Measurements from ENCODE around the gene ARHGAP25.

ARHGAP25 gene

DNA sequence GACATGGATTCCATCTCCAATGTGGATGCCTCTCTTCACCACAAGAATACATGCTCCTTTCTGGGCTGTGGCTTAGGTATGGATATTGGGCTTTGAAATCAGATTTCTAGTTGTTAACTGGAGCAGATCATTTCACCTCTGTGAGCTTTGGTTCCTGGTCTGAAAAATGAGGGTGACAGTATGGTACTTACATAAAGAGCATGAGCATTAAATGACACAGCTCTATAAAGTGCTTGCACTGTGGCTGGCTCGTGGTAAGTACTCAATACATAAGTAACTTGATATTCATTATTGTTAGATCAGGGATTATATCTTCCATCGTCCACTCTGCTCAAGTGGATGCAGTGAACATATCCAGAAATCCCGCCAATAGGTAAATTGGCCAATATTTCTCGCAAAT is 33.4 kb downstream of the ARHGAP25 start:
- no peak for DNase-seq

DNA sequence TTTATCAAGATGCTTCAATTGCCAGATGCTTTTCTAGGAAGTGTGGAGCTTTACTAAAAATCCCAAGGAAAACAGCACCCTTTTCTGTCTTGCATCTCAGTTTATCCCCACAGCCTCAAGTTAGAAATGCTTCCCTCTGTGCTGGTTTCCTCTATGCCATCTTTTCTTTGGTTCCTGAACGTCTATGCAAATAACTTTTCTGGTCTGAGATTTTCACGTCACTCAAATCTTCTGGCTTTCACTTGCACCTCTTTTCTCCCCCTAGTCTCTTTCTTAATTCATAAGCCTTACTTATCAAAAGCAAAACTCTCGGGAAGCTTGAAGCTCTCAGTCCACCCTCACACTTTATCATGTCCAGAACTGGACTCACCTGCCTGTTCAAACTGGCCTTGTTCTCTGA is 33.9 kb downstream of the ARHGAP25 start:
- DNase-seq, result no peak

DNA sequence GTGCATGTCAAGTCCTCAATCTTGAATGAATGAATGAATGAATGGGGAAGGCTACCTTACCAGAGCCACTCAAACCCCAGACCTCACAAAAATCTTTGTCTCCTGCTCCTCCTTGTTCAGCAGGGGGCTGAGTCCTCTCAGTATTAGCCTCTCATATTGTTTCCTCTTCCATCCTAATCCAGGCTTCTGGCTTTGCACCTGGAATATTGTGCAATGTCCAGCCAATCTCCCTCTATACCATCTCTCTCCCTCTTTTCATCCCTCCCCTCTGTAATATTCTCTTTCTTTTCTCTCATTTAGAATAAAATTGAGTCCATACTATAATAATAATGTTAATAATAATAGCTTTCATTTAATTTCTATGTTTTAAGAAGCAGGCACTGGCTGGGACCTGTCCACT is 34.3 kb downstream of the ARHGAP25 start:
- no peak for DNase-seq

DNA sequence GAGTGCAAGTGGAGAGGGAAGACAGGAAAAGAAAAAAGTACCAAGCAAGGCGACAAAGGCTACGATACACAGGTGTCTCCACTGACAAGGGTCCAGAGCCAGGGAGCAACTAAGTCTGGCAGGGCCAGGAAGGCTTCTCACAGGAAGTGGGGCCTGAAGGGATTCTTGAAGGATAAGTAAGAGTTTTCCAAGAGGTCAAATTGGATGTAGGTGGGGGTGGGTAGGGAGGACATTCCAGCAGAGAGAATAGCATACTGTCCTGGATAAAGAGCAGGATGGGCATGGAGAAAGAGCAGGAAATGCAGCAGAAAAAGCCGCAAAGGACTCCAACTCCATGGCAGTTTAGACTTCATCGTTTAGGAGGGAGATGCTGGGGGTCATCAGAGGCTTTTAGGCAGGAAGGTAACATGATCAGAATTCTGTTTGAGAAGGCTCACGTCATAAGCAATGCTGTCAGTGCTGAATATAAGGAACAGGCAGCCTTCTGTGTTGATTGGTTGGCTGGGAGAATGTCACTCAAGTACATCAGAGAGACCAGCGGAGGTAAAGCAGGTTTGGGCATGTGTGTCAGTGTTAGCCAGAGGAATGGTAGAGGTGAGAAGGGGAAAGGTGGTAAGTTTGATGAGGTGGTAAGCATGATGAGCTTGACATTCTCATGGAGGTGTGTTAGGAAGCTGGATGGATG is 35.1 kb downstream of the ARHGAP25 start:
- no peak for DNase-seq

DNA sequence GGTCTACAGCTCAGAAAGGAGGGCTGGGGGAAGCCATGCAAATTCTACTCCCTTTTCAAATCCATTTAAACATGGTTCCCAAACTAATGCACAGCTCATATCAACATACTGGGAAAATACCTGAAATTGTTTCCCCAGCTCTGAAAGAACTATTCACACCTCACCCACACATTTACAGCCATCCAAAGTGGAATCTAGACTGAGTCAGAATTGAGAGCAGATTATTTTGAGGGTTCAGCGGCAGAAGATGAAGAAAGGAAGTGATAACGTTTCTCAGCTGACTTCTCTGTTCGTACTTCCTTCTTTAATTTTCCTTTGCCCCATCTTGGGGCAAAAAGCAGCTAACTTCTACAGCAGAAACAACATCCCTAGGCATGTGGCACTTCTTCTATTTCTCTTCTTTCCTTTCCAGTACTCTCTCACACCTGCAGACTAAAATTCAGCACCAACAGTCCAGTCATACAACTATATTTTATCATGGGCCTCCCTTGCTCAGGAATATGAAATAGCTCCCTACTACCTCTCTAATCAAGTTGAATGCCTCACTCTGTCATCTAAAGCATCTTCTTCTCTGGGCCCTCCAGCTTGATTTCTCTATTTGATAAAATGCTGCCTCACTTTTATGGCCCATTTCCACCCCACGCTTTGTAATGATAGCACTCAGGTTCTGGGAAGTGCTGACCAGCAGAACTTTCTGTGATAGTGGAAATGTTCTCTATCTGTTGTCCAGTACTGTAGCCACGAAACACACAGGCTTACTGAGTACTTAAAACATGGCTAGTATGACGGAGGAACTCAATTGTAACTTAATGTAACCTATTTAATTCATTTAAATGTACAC is 35.9 kb downstream of the ARHGAP25 start:
- no peak for DNase-seq

DNA sequence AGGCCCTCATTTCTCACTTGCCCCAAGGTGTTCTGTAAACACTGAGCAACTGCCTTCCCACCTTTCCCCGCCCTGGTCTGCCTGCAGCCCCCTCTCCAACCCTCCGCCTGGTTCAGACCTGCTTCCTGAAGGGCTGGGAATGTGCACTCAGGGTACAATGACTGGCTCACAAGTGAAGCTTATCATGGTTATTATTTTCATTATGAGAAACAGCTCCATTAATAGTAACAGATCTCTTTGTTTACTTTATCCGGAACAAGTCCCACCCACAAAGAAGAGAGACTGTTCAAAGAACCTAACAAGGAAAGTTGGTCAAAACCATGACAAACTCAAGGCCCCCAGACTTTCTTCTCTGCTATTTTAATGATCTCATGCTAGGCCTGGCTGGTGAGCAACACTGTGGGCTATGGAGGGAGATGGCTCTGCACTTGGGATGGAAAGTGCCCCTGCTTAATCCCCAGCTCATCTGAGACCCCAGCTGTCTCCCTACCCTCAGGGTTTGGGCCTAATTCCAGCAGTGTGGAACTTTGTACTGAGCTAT is 36.7 kb downstream of the ARHGAP25 start:
- DNase-seq, result no peak

DNA sequence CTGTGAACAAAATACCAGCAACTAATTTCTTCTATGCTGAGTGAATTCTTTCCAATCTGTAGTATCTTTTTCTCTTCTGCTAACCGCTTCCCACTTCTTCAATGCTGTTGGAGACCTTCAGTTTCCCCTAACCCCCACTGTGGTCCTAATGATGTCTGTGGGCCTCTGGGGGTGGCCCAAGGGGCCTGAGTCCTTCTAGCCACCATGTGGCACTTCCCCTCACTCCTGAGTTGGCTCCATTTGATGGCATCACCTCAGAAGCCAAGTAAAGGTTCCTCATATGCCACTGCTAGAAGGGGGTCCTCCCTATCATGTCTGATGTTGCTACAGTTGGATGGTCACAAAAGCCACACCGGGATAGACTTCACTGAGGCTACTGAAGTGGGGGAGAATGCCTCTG is 37.5 kb downstream of the ARHGAP25 start:
- no peak for DNase-seq

DNA sequence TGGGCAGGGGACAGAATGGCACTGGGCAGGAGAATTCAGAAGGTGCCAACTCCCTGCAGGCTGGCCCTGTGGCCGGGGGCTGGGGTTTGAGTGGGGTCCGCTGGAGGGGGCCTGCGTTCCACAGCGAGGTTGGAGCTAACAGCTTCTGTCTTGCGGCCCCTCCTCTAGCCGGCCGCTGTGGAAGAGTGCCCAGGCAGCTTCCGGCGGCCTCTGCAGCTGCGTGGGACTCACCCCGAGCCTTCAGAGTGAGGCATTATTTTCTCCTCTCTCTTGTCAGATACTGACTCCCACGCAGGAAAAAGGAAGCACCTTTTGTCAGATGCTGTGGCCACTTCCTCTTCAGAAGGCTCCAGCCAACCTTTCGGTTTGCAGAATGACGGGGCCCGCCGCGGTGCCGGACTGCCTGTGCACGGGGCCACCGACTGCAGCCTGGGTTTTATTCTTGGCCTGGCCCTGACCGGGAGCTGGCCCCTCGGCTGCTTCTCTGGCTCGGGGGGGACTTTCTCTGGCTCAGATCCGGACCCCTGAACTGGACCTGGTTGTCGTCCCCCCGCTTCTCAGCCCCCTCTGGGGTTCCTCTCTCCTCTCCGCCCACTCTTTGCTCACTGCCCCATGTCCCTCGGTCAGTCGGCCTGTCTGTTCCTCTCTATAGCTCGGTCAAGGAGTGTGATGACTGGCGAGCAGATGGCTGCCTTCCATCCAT is 40.1 kb downstream of the ARHGAP25 start:
- no peak for DNase-seq

DNA sequence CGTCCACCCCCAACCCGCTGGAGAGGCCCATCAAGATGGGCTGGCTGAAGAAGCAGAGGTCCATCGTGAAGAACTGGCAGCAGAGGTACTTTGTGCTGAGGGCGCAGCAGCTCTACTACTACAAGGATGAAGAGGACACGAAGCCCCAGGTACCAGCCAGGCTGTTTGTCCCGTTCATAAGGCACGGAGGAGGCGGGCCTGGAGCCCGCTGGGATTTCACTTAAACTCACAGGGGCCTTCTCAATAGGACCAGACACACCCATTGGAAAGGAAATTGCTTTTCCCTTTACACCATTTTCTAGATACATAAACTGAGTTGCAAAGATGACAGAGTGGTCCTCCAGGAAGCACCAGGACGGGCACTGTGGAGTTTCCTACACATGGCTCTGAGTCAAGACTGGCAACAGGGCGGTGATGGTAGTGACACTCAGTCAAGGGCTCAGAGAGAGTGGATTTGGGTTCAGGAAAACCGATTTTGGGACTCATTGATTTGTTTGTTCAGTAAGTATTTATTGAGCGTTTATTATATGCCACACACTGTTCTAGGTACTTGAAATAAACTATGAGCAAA is 40.7 kb downstream of the ARHGAP25 start:
- no peak for DNase-seq

DNA sequence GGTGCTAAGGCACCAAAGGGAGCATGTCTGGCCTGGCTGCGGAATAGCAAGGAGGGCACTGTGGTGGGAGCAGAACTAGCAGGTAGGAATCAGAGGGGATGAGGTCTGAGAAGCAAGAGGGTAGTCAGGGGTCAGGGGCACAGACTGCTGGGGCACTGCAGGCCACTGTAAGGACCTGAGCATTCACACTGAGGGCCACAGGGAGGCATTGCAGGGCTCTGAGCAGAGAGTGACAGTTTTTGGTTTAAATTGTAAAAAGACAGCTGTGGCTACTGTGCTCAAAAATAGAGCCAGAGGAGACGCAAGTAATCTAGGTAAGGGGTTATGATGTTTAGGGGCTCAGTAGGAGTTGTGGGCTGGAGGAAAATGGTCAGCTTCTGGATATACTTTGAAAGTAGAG is 41.5 kb downstream of the ARHGAP25 start:
- no peak for DNase-seq

DNA sequence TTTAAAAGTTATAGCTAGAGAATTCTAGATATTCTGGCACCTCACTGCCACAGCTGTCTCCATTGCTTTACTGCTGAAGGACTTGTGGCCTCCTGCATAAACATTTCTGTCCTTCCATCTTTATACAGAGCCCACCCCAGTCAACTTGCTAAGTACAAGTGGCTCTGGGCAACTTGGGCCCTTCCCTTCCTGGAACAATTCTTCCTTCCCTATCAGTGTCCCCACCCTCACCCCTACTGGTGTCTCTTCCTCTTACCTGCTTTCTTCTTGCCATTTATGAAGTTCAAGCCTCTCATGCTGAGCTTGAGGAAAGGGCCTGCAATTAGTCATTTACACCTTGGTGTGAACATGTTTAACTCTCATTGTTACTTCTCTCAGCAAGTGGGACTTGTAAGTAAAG is 45.0 kb downstream of the ARHGAP25 start:
- no peak for DNase-seq

DNA sequence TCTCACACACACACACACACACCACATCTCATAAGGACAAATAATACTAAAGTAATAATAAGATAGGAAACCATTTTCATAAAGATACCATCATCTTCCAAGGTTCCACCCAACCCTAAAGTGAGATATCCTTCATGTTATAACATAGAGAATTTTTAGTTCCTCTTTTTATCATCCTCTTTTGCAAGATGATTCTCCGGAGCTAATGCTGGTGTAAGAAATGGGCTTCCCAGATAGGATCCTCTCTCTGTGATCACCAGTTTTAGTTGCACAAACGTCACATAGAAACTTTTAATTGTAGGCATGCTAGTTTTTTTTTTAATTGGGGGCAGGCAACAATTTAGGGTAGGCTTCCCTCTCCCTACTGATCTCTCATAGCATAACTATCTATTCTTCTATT is 49.6 kb downstream of the ARHGAP25 start:
- no peak for DNase-seq

DNA sequence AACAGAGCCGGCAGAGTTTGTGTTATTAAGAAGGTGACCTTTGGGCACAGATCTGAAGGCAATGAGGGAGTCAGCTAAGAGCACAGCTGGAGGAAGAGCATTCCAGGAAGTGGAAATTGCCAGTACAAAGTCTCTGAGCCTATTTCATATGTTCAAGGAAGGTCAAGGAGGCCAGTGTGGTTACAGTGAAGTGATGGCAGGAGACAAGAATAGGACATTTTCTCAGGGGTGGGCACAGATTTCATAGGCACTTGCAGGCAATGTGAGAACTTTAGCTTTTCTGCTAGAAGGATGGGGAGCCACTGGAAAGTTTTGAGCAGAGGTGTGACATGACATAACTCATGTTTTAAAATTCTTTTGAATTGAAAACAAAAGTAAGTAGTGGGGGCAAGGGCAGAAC is 50.3 kb downstream of the ARHGAP25 start:
- no peak for DNase-seq

DNA sequence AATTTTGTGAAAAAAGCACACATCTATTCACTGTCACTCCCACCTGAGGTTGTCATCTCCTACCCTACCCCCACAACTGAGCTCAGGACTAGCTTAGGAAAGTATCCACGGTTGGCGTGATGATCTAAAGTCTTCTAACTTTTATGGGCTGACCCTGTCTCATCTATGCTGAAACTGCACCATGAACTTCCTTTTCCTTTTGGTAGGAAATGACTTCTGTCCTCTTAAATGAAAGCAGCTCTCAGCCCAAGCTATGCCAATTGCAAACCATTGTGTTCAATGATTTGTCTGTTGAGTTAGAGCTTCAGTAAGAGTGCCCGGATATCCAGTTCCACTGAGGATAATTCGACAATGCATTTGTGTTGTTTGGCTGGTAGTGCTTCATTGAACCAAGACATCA is 52.7 kb downstream of the ARHGAP25 start:
- no peak for DNase-seq

DNA sequence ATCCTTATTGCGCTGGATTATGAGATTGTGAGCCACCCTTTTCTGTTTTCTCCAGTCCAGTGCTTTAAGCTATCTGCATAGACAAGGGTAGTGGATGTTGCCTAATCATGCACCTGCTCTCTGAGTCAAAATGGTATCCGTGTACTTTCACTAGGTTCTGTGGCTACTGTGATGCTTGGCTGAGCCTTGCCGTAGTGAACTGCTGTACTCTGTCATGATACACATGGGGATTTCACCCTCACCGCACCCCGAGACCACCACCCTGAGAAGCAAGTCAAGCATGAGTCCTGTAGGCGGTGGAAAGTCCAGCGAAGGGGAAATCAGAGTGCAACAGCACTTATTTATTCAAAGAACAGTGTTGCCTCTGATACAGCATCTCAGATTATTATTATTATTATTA is 55.0 kb downstream of the ARHGAP25 start:
- no peak for DNase-seq

DNA sequence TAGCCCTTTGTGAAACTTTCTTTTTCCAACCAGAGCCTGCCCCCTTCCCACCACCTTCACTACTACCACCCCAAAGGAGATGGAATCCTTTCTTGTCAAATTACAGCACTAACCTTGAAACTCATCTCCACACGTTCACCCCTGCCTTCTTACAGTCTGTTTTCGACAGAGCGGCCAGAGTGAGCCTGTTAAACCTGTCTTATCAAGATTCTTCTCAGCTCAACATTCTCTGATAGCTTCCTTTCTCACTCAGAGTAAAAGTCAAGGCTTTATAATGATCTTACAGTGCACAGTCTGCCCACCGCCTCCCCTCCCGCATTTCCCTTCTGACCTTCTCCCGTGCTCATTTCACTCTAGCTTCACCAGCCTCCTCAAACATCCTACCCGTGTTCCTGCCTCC is 56.0 kb downstream of the ARHGAP25 start:
- DNase-seq, result no peak

DNA sequence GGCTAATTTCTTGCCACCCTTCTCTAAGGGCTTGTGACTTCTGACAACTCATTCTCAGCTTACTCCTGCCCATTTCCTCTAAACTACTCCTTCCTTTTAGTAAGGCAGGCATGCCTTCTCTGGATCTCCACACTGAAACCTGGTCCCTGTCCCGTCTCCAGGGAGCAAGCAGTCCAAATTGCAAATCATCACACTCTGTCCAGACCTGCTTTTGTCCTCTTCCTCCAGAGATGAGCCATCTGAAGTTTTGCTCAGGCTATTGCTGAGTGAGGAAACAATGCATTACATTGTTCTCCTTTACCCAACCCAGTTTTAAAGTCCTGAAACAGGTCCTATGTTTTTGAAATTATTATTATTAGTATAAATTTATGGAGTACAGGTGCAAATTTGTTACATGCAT is 57.3 kb downstream of the ARHGAP25 start:
- DNase-seq, result no peak

DNA sequence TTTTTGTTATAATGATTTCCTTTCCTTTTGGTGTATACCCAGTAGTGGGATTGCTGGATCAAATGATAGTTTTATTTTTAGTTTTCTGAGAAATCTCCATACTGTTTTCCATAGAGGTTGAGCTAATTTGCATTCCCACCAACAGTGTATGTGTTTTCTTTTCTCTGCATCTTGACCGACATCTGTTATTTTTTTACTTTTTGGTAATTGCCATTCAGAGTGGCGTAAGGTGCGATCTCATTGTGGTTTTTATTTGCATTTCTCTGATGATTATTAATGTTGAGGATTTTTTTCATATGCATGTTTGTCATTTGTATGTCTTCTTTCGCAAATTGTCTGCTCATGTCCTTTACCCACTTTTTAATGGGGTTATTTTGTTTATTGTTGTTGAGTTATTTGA is 58.1 kb downstream of the ARHGAP25 start:
- no peak for DNase-seq

DNA sequence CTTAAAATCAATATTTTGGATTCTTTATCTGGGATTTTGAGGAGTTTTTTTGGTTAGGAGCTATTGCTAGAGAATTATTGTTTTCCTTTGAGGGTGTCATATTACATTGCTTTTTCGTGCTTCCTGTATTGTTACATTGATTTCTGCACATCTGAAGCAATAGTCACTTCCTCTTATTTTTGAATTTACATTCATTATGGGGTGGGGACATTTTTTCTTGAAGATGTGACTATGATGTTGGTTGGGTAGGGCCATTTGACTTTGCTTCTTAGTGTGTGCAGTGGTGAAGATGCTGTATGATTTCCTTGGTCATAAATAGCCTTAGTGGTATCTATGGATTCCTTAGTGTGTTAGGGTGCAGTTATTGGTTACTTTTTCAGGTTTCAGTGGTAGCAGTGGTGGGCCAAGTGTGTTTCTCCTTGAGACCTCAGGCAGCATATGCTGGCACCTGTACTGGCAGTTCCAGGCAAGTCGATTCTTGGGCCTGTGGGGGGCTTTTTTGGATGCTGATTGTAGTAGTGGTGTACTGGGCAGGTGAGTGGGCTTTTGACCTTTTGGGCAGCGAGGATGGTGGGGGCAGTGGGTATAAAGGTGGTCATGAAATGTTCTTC is 61.8 kb downstream of the ARHGAP25 start:
- DNase-seq, result no peak

DNA sequence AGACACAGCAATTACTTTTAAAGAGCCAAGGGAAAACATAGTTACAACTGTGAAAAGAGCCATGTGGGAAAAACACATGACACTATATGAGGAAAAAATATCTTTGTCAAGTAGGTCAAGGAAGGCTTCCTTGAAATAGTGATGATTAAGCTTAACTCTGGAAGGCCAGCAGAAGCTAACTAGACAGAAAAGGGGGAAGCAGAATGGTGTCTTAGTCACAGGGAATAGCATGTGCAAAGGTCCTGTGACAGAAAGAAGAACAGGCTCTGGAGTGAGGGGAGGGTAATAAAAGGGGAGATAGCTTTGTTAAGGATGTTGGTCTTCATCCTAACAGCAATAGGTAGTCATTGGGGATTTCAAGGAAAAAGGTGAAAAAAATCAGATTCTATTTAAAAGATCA is 64.0 kb downstream of the ARHGAP25 start:
- no peak for DNase-seq

DNA sequence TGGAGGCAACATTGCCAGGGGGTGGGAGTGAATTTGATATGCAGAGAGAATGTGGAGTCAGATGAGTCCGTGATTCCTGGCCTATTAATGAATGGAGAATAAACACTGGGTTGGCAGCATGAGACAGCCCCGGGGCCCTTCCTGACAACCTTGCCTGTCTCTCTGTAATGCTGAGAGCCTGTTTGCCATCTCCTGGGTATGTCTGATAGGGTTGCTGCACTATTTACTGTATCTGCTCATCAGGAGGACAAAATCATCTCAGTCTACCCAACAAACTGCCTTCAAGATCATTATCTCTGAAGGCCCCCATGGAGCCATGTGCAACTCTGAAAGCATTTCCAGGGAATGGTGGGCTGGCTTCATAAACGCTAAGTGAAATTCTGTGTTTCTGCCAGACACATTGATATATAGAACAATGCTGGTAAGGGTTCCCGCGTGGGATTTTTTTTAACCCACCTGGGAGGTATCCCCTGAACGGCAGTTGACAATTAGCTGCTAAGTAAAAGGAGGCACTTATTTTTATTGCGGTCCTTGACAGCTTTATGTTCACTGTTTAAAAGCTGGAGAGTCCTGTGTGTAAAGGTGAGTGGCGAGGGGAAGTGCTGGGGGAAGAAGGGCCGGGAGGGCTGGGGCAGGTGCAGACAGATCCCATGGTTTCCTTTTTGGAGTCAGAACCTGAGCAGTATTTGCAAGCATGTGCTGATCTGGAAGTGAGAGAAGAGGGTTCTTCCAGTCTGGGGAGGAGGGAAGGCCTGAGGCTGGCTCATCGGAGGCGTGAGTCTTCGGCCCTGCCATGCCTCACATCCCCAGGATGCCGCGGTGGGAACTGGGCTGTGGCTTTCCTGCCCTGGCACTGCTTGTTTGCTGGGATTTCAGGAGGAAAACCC is 64.8 kb downstream of the ARHGAP25 start:
- DNase-seq, result no peak

DNA sequence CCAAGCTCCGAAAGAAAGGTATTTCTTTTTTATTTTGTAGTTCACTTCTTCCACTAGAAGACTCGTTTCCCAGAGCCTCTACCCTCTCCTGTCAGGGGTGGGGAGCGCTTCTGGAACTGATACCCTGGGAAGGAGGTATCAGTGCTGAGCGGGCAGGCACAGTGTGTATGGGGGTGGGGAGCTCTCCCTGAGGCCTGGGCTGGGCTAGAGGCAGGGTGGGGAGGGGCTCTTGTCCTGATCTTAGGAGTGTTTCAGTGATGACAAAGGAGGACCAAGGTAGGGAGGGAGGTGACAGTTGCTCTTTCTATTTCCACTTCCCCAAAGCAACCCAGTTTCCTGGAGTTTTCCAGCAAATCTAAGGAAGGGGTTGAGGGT is 65.4 kb downstream of the ARHGAP25 start:
- DNase-seq, result no peak
